ENCODE measurements around the gene PTPRE.
A peak's percentile ranks its signal among the peaks of the same experiment; 100 is the strongest.

Gene PTPRE

GRCh38 chr10:127932521-127933270 is 25.8 kb downstream of the PTPRE start:
- no peak for DNase-seq

GRCh38 chr10:127933271-127933670 is 26.4 kb downstream of the PTPRE start:
- DNase-seq = no peak

GRCh38 chr10:127934383-127934782 is 27.5 kb downstream of the PTPRE start:
- no peak for DNase-seq

- no peak for DNase-seq
Measured at GRCh38 chr10:127935071-127935561, 28.2 kb downstream of the PTPRE start.

GRCh38 chr10:127937069-127937468 is 30.2 kb downstream of the PTPRE start:
- no peak for DNase-seq

- DNase-seq = no peak
Measured at GRCh38 chr10:127937915-127938463, 31.1 kb downstream of the PTPRE start.

- DNase-seq = no peak
Measured at GRCh38 chr10:127939786-127940330, 33.0 kb downstream of the PTPRE start.

GRCh38 chr10:127940866-127941640 is 34.1 kb downstream of the PTPRE start:
- DNase-seq = no peak

GRCh38 chr10:127942811-127943210 is 35.9 kb downstream of the PTPRE start:
- DNase-seq = no peak

GRCh38 chr10:127943336-127943910 is 36.5 kb downstream of the PTPRE start:
- DNase-seq = no peak

GRCh38 chr10:127944256-127944655 is 37.4 kb downstream of the PTPRE start:
- no peak for DNase-seq

- peak; percentile 16 for DNase-seq
Measured at GRCh38 chr10:127945341-127945758, 38.4 kb downstream of the PTPRE start.

- DNase-seq = no peak
Measured at GRCh38 chr10:127945948-127946711, 39.2 kb downstream of the PTPRE start.

GRCh38 chr10:127947211-127947610 is 40.3 kb downstream of the PTPRE start:
- no peak for DNase-seq

- DNase-seq = no peak
Measured at GRCh38 chr10:127948791-127949190, 41.9 kb downstream of the PTPRE start.

- no peak for DNase-seq
Measured at GRCh38 chr10:127949831-127950230, 42.9 kb downstream of the PTPRE start.

- no peak for DNase-seq
Measured at GRCh38 chr10:127951861-127952574, 45.1 kb downstream of the PTPRE start.

- no peak for DNase-seq
Measured at GRCh38 chr10:127952575-127952869, 45.6 kb downstream of the PTPRE start.

- DNase-seq = no peak
Measured at GRCh38 chr10:127952918-127953317, 46.0 kb downstream of the PTPRE start.

GRCh38 chr10:127953876-127954275 is 47.0 kb downstream of the PTPRE start:
- no peak for DNase-seq

GRCh38 chr10:127959428-127959827 is 52.5 kb downstream of the PTPRE start:
- DNase-seq = no peak

- DNase-seq = no peak
Measured at GRCh38 chr10:127961071-127961470, 54.2 kb downstream of the PTPRE start.
